Gastroesophageal sphincter (tissue), 4 donors: ENCODE data around the gene TRIP11. TPM values are rescaled to one million over a fixed set of nuclear protein-coding genes. Genes with fewer than 3 reads are reported as not detected.

Experiments
- ATAC-seq: fragments of 150-250 bp; one replicate; pipeline ENCODE4 v1.9.1; 2016; ENCODE audit warnings: mild to moderate bottlenecking, moderate library complexity
- H3K27ac ChIP-seq, 4 donors: fragments of 200-600 bp; sonication (generic) in 3 of 4; 1 replicate in 3 of 4; 2 replicates in 1 of 4; pipeline ENCODE4 v1.5.1; 2016 to 2019
- H3K27me3 ChIP-seq: fragments of 200-600 bp; sonication (generic); one replicate; pipeline ENCODE4 v1.5.1; 2019
- H3K36me3 ChIP-seq, 2 donors: fragments of 200-600 bp; sonication (generic); one replicate each; pipeline ENCODE4 v1.5.1; 2019; ENCODE audit warnings: control low read depth in 1 of 2
- H3K4me1 ChIP-seq, 3 donors: fragments of 200-600 bp; sonication (generic); 1 replicate in 2 of 3; 2 replicates in 1 of 3; pipeline ENCODE4 v1.5.1; 2016 to 2019; ENCODE audit warnings: control low read depth in 2 of 3
- H3K4me3 ChIP-seq, 2 donors: fragments of 200-600 bp; sonication (generic); one replicate each; pipeline ENCODE4 v1.5.1; 2019; ENCODE audit warnings: mild to moderate bottlenecking in 1 of 2, moderate library complexity in 1 of 2
- H3K9me3 ChIP-seq, 3 donors: fragments of 200-600 bp; sonication (generic); one replicate each; pipeline ENCODE4 v1.5.1; 2017 to 2019; ENCODE audit warnings: control low read depth in 2 of 3
- EP300 ChIP-seq: sonication (generic); formaldehyde crosslinking; IDR thresholded peaks from one replicate; pipeline ENCODE4 v1.6.1; 2017; ENCODE audit warnings: antibody characterized with exemption, mild to moderate bottlenecking
- POLR2A ChIP-seq, 2 donors: fragments of 450-650 bp; IDR thresholded peaks; one replicate each; pipeline ENCODE4 v1.6.1; 2017; ENCODE audit warnings: antibody characterized with exemption in 2 of 2, mild to moderate bottlenecking in 2 of 2, moderate library complexity in 1 of 2
- POLR2AphosphoS5 ChIP-seq: sonication (generic); formaldehyde crosslinking; IDR thresholded peaks from one replicate; pipeline ENCODE4 v1.6.1; 2017; ENCODE audit warnings: antibody characterized with exemption
- WGBS, 2 donors: methylation state at CpG; one replicate each; pipeline ENCODE4 v1.1.5; 2018; ENCODE audit warnings: low coverage in 1 of 2; 5-methylcytosine and 5-hydroxymethylcytosine counted together
- total RNA-seq, 4 donors: library from RNA; depleted of rRNA; stranded (reverse); fragments of >200 nt; gene quantifications; one replicate each; pipeline ENCODE4 v1.1.0, GENCODE V29; 2016
- TF ChIP-seq, protein P1 (sequence below), 4 experiments: fragments of 200-600 bp in 2 of 4; fragments of 450-650 bp in 2 of 4; sonication (generic) in 1 of 4; IDR thresholded peaks; one replicate each; pipeline ENCODE4 v1.5.1; 2017 to 2019; ENCODE audit warnings: antibody characterized with exemption in 4 of 4, mild to moderate bottlenecking in 2 of 4, moderate library complexity in 2 of 4

TRIP11 gene
- 10 to 100 TPM; 39.3 to 51.6 (median 41.8) TPM for total RNA-seq

DNA sequence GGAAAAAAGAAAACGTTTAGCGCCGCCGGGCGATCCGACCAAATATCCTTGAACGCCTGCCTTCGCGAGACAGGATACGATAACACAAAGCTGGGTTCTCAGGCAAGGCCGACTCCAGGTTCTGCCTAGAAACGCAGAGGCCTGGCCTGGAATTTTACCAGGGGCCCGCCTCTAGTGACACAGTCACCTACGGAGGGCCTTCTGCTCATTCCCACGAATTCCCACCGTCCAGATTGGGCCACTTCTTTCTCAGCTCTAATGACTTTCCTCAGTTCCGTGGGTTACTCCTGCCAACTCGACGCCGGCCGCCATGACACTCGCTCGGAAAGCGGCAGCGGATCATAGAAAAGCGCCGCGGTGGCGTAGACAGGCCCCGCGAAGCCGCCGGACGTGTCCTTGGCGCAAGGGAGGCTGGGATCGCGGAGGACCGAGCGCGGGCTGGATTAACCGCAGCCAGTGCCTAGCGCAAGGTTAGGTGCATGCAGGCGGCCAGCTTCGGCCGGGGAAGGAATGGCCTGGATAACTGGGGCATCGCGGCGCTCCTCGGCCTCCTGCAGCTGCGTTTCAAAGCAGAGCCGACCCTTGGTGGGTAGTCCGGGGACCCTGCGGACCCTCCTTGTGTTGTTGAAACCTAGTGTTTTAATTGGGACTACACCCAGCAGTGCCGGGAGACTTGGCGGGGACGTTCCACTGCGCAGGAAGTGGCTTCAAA, at the start of gene TRIP11:
Gene TRIP11 (minus strand): TSS at position 341 of the 712 bp plus-strand sequence. CDS start 374 bp downstream, outside the sequence.
- Histone ChIP-seq H3K4me1 (peaks cover 3 to 50% (median 23%) of the 10 kb centered on the region in 3 donors), H3K9me3 (no peaks in the 10 kb centered on the region), H3K27me3 (no peaks in the 10 kb centered on the region), H3K4me3 (peak within 1 kb of the TSS; percentile 73 to 87), H3K27ac (peak within 1 kb of the TSS; percentile 84 to 98 (median 90)), H3K36me3 (peaks cover 0 to 18% of the 10 kb centered on the region in 2 donors)
- 1 to 6% methylated on average over 7 to 14 of the region's 57 CpGs for WGBS, 2 donors
- TF ChIP-seq POLR2AphosphoS5 (peak; percentile 83), POLR2A (IDR thresholded peaks at IDR 0.05) (peak; percentile 63 to 65), EP300 (no peak)
- TF ChIP-seq, protein P1, sequence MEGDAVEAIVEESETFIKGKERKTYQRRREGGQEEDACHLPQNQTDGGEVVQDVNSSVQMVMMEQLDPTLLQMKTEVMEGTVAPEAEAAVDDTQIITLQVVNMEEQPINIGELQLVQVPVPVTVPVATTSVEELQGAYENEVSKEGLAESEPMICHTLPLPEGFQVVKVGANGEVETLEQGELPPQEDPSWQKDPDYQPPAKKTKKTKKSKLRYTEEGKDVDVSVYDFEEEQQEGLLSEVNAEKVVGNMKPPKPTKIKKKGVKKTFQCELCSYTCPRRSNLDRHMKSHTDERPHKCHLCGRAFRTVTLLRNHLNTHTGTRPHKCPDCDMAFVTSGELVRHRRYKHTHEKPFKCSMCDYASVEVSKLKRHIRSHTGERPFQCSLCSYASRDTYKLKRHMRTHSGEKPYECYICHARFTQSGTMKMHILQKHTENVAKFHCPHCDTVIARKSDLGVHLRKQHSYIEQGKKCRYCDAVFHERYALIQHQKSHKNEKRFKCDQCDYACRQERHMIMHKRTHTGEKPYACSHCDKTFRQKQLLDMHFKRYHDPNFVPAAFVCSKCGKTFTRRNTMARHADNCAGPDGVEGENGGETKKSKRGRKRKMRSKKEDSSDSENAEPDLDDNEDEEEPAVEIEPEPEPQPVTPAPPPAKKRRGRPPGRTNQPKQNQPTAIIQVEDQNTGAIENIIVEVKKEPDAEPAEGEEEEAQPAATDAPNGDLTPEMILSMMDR (IDR thresholded peaks at IDR 0.05) = peak in 1 of 4 experiments; percentile 25
- ATAC-seq = peak; percentile 99

DNA sequence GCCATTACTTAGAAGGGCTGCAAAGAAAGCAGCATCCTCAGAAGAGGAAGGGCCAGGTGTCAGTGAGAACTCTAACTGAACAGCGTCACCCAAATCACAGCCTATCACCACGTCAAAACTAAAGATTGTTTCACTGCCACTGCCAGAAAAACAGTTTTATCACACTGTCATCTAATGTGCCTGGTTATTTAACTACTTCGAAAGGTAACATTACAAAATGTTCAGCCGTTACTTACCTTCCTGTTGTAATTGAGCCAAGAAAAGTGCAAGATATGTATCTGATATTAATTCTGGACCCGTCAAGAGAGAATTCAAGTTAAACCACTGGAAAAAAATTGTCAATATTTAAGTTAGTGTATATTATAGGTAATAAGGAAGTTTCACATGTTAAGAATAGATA, 48.6 kb upstream of the TRIP11 start:
- Histone ChIP-seq H3K27ac (no peak overlapping the region), H3K27me3 (no peaks in the 10 kb centered on the region), H3K4me1 (no peaks in the 10 kb centered on the region), H3K9me3 (no peaks in the 10 kb centered on the region), H3K36me3 (peaks cover 0 to 90% of the 10 kb centered on the region in 2 donors), H3K4me3 (no peak overlapping the region)
- ATAC-seq = no peak
- no peak for TF ChIP-seq POLR2AphosphoS5
- TF ChIP-seq, protein P1 (IDR thresholded peaks at IDR 0.05) = no peak
- TF ChIP-seq POLR2A (IDR thresholded peaks at IDR 0.05) = no peak
- no peak for TF ChIP-seq EP300
- WGBS, 2 donors = 89 to 95% methylated on average over 5 of the region's 5 CpGs

DNA sequence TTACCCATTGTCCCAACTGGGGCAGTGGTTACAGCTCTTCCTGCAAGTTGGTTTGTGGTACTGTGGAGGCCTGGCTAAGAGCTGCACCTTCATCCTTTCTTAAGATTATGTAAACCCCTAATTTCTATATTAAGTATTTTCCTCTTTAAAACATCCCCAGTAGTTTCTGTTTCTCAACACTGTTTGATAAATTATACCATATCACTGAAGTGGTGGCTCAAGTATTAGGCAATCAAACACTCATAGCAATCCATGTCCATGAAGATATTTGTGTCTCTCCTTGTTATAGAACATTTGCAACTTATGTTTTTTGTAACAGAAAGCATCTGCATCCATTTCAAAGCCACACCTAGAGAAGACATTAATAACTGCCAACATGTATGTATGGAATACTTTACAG, 34.7 kb upstream of the TRIP11 start:
- TF ChIP-seq EP300 = no peak
- TF ChIP-seq, protein P1 (IDR thresholded peaks at IDR 0.05) = no peak
- no peak for TF ChIP-seq POLR2AphosphoS5
- TF ChIP-seq POLR2A (IDR thresholded peaks at IDR 0.05) = no peak
- ATAC-seq = no peak
- Histone ChIP-seq H3K27ac (no peak overlapping the region), H3K4me1 (no peaks in the 10 kb centered on the region), H3K36me3 (peaks cover 0 to 92% of the 10 kb centered on the region in 2 donors), H3K27me3 (no peaks in the 10 kb centered on the region), H3K9me3 (no peaks in the 10 kb centered on the region), H3K4me3 (no peak overlapping the region)

DNA sequence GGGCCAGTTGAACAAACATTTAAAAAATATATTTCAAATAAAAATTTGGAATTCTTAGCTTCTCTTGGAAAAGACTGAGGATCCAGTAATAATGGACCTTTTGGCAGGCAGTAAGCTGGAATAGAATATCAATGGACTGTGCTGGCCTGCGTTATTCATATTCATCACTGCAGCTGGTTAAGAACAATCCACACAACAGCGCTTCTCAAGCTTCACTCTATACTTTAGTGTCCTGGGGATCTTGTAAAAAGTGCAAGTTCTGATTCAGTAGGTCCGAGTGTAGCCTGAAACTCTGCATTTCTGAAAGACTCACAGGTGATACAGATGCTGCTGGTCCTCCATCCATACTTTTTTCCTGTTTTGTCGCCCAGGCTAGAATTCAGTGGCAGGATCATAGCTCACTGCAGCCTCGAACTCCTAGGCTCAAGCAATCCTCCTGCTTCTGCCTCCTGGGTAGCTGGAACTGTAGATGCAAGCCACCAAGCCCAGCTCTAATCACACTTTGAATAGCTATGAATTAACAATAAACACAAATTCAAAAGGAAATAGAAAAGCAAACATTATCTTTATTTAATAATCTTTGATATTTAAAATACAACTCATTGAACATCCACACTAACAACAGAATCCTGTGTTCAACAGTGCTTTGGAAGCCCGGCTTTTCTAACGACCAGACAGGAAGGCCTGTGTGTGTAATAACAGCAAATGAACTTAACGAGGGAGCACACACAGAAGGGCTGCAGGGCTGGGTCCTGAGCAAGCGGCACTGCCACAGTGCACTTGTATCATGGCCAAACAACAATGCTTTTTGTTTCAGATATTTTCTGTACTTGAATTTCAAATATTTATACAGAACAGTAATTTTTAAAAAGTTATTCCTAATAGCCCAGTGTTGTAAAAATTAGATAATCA, 18.4 kb upstream of the TRIP11 start:
- Histone ChIP-seq H3K27ac (no peak overlapping the region), H3K4me3 (no peak overlapping the region), H3K9me3 (no peaks in the 10 kb centered on the region), H3K27me3 (no peaks in the 10 kb centered on the region), H3K4me1 (no peaks in the 10 kb centered on the region), H3K36me3 (peaks cover 0 to 54% of the 10 kb centered on the region in 2 donors)
- ATAC-seq = no peak
- TF ChIP-seq EP300 (no peak), POLR2A (IDR thresholded peaks at IDR 0.05) (no peak), POLR2AphosphoS5 (no peak)
- TF ChIP-seq, protein P1 (IDR thresholded peaks at IDR 0.05) = no peak
- WGBS, 2 donors = 45 to 82% methylated on average over 6 to 8 of the region's 9 CpGs
